ENCODE measurements around the gene CDKL2.

DNA sequence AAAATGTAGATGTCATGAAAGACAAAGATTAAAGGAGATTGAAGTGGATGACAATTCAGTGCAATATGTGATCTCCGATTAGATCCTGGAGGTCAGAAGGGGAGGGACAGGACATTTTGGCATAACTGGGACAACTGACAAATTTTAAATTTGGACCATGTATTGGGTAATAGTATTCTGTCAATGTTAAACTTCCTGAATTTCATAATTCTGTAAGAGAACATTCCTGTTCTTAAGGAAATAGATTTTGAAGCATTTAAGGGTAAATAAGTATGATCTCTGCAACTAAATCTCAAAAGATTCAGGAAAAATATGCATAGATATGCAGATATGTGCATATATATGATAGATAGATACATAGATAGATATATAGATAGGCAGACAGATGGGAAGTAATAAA is 63.4 kb downstream of the CDKL2 start:
- no peak for TF ChIP-seq POLR2A (IDR thresholded peaks at IDR 0.05)
- TF ChIP-seq, protein P1, sequence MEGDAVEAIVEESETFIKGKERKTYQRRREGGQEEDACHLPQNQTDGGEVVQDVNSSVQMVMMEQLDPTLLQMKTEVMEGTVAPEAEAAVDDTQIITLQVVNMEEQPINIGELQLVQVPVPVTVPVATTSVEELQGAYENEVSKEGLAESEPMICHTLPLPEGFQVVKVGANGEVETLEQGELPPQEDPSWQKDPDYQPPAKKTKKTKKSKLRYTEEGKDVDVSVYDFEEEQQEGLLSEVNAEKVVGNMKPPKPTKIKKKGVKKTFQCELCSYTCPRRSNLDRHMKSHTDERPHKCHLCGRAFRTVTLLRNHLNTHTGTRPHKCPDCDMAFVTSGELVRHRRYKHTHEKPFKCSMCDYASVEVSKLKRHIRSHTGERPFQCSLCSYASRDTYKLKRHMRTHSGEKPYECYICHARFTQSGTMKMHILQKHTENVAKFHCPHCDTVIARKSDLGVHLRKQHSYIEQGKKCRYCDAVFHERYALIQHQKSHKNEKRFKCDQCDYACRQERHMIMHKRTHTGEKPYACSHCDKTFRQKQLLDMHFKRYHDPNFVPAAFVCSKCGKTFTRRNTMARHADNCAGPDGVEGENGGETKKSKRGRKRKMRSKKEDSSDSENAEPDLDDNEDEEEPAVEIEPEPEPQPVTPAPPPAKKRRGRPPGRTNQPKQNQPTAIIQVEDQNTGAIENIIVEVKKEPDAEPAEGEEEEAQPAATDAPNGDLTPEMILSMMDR (IDR thresholded peaks at IDR 0.05): no peak
